ENCODE results near the gene PDE6C. TPM values are rescaled to one million over a fixed set of nuclear protein-coding genes. Genes with fewer than 3 reads are reported as not detected.

PDE6C gene
- total RNA-seq, 2 donors from 2014 or later, result not detected

GRCh38 chr10:93710333-93710909 lies 98.1 kb downstream of the PDE6C start:
- H3K36me3 Mint-ChIP-seq, result no peaks in the 10 kb centered on the region
- no peak overlapping the region for H3K4me3 Mint-ChIP-seq
- H3K4me1 Mint-ChIP-seq (ENCODE audit: low read depth in 2 of 2), result no peaks in the 10 kb centered on the region
- DNase-seq (ENCODE audit: low spot score) (no peak), ATAC-seq (no peak)
- H3K9me3 Mint-ChIP-seq, result no peaks in the 10 kb centered on the region
- no peak overlapping the region for H3K27ac Mint-ChIP-seq
- H3K27me3 Mint-ChIP-seq, result peaks cover 0 to 16% of the 10 kb centered on the region in 2 donors

- ATAC-seq (no peak), DNase-seq (ENCODE audit: low spot score) (no peak)
- H3K27ac Mint-ChIP-seq, result no peak overlapping the region
- peaks cover 0 to 15% of the 10 kb centered on the region in 2 donors for H3K27me3 Mint-ChIP-seq
- H3K4me3 Mint-ChIP-seq, result no peak overlapping the region
- H3K36me3 Mint-ChIP-seq, result no peaks in the 10 kb centered on the region
- H3K9me3 Mint-ChIP-seq, result no peaks in the 10 kb centered on the region
- no peaks in the 10 kb centered on the region for H3K4me1 Mint-ChIP-seq (ENCODE audit: low read depth in 2 of 2)
Observed at GRCh38 chr10:93711891-93712290, 99.6 kb downstream of the PDE6C start.

GRCh38 chr10:93712593-93712992 lies 100.3 kb downstream of the PDE6C start:
- Mint-ChIP-seq H3K36me3 (no peaks in the 10 kb centered on the region), H3K9me3 (no peaks in the 10 kb centered on the region), H3K27ac (no peak overlapping the region), H3K4me3 (no peak overlapping the region), H3K27me3 (peaks cover 0 to 10% of the 10 kb centered on the region in 2 donors), H3K4me1 (ENCODE audit: low read depth in 2 of 2) (no peaks in the 10 kb centered on the region)
- no peak for DNase-seq (ENCODE audit: low spot score)
- ATAC-seq, result no peak

GRCh38 chr10:93715345-93715744 lies 103.0 kb downstream of the PDE6C start:
- H3K4me3 Mint-ChIP-seq, result no peak overlapping the region
- DNase-seq (ENCODE audit: low spot score) (no peak), ATAC-seq (no peak)
- H3K9me3 Mint-ChIP-seq, result no peaks in the 10 kb centered on the region
- no peaks in the 10 kb centered on the region for H3K4me1 Mint-ChIP-seq (ENCODE audit: low read depth in 2 of 2)
- H3K27me3 Mint-ChIP-seq, result peaks cover 15 to 16% of the 10 kb centered on the region in 2 donors
- no peak overlapping the region for H3K27ac Mint-ChIP-seq
- no peaks in the 10 kb centered on the region for H3K36me3 Mint-ChIP-seq

Other genes starting within 250 kb of the PDE6C start
- gene MYOF, start 130.2 kb upstream of the PDE6C start, total RNA-seq, result 10 to 100 TPM in 1 of 2 donors, under 1 TPM in 1; 0.57 to 15.8 TPM
- 10 to 100 TPM; 23.7 to 45.7 TPM for gene CEP55, start 115.9 kb upstream of the PDE6C start, total RNA-seq
- not detected for gene FFAR4, start 45.9 kb upstream of the PDE6C start, total RNA-seq
- gene RBP4, start 11.3 kb upstream of the PDE6C start, total RNA-seq, result not detected
- 10 to 100 TPM; 11.9 to 17.8 TPM for gene FRA10AC1, start 90.1 kb downstream of the PDE6C start, total RNA-seq
- gene LGI1, start 145.4 kb downstream of the PDE6C start, total RNA-seq, result not detected

All from natural killer cell treated with Interleukin-12 subunit alpha and Interleukin-12 subunit beta and Interleukin-15 and Interleukin-18, amount 100 ng/mL, for 72 hours (primary cell).